Peyer's patch (tissue), 4 donors: Measurements from ENCODE around the gene SIGLECL1.

Source experiments
- CTCF ChIP-seq, 6 experiments: fragments of 450-650 bp in 4 of 6; fragments of 200-600 bp in 2 of 6; sonication (generic) in 1 of 6; IDR thresholded peaks; one replicate each; pipeline ENCODE4 v1.5.1; 2017 to 2019; ENCODE audit warnings: antibody characterized with exemption in 6 of 6, mild to moderate bottlenecking in 3 of 6, moderate library complexity in 1 of 6
- POLR2A ChIP-seq, 2 donors: fragments of 450-650 bp; IDR thresholded peaks; one replicate each; pipeline ENCODE4 v1.5.1; 2017; ENCODE audit warnings: antibody characterized with exemption in 2 of 2, mild to moderate bottlenecking in 2 of 2, moderate library complexity in 2 of 2

GRCh38 chr19:51311351-51312257 is 60.7 kb downstream of the SIGLECL1 start, which contains the start of gene IGLON5:
- TF ChIP-seq CTCF (IDR thresholded peaks at IDR 0.05) = no peak
- TF ChIP-seq POLR2A (IDR thresholded peaks at IDR 0.05) = no peak
